ENCODE results near the gene CEBPA. TPM values are rescaled to one million over a fixed set of nuclear protein-coding genes. Genes with fewer than 3 reads are reported as not detected.

The CEBPA gene
- total RNA-seq, 1 experiment from 2014 or later, result 3.2 TPM

DNA sequence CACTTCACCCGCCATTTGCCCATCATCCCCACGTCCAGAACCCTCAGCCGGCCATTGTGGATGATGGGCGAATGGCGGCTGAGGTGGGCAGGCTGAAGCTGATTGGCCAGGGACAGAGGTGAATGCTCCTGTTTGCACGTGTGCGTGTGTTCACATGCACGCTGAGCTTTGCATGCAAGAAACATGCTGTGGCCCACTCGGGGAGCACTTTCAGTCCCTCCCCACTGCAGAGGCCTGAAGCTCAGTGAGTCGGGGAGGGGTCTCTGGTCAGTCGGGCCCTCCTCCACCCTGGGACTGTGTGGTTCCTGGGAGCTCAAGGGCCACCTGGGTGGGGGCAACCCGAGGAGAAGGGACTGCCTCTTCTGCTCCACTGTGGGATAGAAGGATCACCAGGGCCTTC lies 24.9 kb downstream of the CEBPA start:
- Histone ChIP-seq H3K79me1 (ENCODE audit: insufficient read depth, low read depth, low read length, poor library complexity, severe bottlenecking) (no peaks in the 10 kb centered on the region), H2BK5ac (ENCODE audit: insufficient read length, low read length) (no peak overlapping the region), H3K14ac (ENCODE audit: insufficient read depth, low read length) (no peak overlapping the region), H3T11ph (ENCODE audit: low read length) (no peak overlapping the region), H3K27ac (ENCODE audit: insufficient read length, low read depth, low read length) (no peak overlapping the region), H3K56ac (ENCODE audit: insufficient read length, low read depth, low read length) (no peak overlapping the region), H3K9me3 (ENCODE audit: control insufficient read depth, low read depth, low read length) (no peaks in the 10 kb centered on the region), H4K20me1 (ENCODE audit: control insufficient read depth, insufficient read depth, insufficient read length) (no peaks in the 10 kb centered on the region), H3K4me2 (ENCODE audit: insufficient read depth, insufficient read length, low read length) (no peak overlapping the region), H3K9ac (ENCODE audit: extremely low read depth, insufficient read length, low read length) (no peak overlapping the region), H3K27me3 (ENCODE audit: insufficient read depth, low read length) (no peaks in the 10 kb centered on the region), H3K18ac (ENCODE audit: insufficient read length, low read depth, low read length) (no peak overlapping the region), H3K79me2 (ENCODE audit: insufficient read depth, low read length) (no peaks in the 10 kb centered on the region), H2AFZ (ENCODE audit: low read length) (no peak overlapping the region), H2BK20ac (ENCODE audit: low read depth, low read length, poor library complexity, severe bottlenecking) (no peak overlapping the region), H3K4ac (ENCODE audit: low read depth, low read length) (no peak overlapping the region), H2BK12ac (ENCODE audit: insufficient read length, low read depth, low read length) (no peak overlapping the region), H3K23ac (ENCODE audit: insufficient read length, low read depth, low read length) (no peak overlapping the region), H4K8ac (replicated peaks; ENCODE audit: insufficient read length, low read depth, low read length) (no peak overlapping the region), H3K23me2 (ENCODE audit: insufficient read length, low read depth, low read length, poor library complexity, severe bottlenecking) (no peaks in the 10 kb centered on the region), H4K5ac (ENCODE audit: insufficient read length, low read depth, low read length) (no peak overlapping the region), H2BK15ac (ENCODE audit: low read depth, low read length) (no peak overlapping the region), H2BK120ac (ENCODE audit: low read depth, low read length, poor library complexity, severe bottlenecking) (no peak overlapping the region), H3K4me1 (ENCODE audit: insufficient read depth, low read length) (no peaks in the 10 kb centered on the region), H2AK5ac (ENCODE audit: insufficient read length, low read length) (no peak overlapping the region), H4K91ac (ENCODE audit: insufficient read length, low read depth, low read length) (no peak overlapping the region)
- Mint-ChIP-seq H3K36me3 (ENCODE audit: insufficient read depth in 1 of 3, low read depth in 3 of 3) (no peaks in the 10 kb centered on the region), H3K9me3 (no peaks in the 10 kb centered on the region), H3K4me1 (peaks cover 29 to 41% of the 10 kb centered on the region in 2 experiments), H3K4me3 (no peak overlapping the region), H3K27ac (no peak overlapping the region), H3K27me3 (ENCODE audit: low read depth) (peaks cover 1% of the 10 kb centered on the region; the same call in 1 of the 2 replicates)
- TF ChIP-seq, protein P1, sequence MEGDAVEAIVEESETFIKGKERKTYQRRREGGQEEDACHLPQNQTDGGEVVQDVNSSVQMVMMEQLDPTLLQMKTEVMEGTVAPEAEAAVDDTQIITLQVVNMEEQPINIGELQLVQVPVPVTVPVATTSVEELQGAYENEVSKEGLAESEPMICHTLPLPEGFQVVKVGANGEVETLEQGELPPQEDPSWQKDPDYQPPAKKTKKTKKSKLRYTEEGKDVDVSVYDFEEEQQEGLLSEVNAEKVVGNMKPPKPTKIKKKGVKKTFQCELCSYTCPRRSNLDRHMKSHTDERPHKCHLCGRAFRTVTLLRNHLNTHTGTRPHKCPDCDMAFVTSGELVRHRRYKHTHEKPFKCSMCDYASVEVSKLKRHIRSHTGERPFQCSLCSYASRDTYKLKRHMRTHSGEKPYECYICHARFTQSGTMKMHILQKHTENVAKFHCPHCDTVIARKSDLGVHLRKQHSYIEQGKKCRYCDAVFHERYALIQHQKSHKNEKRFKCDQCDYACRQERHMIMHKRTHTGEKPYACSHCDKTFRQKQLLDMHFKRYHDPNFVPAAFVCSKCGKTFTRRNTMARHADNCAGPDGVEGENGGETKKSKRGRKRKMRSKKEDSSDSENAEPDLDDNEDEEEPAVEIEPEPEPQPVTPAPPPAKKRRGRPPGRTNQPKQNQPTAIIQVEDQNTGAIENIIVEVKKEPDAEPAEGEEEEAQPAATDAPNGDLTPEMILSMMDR (conservative IDR thresholded peaks at IDR 0.05), result no peak
- no peak for DNase-seq
- no CpG with 5 or more reads among the region's 12 CpGs for WGBS (ENCODE audit: extremely low coverage, insufficient read length, low lambda C conversion rate)

All from H9 (cell line).